ENCODE data around the gene VAMP5.

VAMP5 gene

DNA sequence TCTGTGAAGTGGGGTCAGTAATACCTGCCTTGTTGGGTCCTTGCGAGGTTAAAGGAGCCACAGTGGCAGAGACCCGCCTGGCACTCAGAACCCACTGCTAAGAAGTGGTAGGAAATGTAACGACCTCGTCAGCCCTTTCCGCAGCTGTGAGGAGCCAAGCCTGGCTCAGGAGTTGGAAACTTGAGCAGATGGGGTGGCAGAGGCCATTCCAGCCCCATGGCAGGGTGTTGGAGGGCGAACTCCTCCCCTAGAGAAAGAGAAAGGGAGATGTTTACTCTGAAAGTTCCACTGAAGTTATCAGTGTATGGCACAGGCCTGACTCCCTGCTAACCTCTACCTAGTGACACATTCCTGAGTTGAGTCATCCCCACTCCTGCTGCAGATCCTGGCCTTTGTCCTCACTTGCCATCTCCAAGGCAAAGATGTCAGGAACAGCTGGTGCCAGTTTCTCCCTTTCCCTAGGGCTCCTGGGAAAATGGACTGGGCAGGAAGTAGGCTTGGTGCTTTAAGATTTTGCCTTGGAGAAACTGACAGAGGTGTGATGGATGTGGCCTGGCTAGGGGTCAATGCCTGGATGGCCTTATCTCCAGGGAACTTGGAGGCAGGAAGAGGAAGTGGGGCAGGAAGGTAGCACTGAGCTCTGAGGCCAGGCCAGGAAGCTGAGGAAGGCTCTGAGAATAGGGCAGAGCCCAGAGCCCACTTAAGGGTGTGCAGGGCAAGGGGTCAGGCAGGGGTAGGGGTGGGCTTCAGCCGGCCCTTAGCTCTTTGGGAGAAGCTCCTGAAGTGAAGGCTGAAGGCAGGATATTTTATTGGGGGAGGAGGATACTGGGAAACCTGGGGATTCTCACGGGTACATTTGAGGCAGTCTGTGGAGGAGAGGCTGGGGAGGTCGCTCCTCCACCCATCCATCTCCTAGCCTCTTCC, 888 bp downstream of the VAMP5 start:
- peak; percentile 92 for DNase-seq

GRCh38 chr2:85585781-85586105, 1.5 kb downstream of the VAMP5 start:
- DNase-seq: peak; percentile 32

DNA sequence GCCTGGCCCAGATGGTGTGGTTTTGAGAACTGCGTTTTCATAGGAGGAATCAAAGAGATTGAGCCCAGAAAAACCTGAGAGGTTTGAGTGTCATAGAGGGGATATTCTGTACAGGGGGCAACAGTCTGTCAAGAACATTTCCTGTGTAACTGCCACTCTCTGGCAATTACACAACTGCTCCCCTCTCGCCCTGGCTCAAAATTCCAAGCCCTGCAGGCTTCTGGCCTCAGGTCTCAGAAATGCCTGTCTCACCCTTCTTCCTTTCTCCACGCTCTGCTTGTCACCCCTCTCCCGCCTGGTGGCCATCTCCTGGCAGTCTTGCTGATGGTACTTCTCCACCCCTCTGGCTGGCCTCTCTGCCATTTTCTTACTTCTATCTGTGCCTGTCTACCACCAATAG, 4.0 kb downstream of the VAMP5 start:
- DNase-seq: no peak

DNA sequence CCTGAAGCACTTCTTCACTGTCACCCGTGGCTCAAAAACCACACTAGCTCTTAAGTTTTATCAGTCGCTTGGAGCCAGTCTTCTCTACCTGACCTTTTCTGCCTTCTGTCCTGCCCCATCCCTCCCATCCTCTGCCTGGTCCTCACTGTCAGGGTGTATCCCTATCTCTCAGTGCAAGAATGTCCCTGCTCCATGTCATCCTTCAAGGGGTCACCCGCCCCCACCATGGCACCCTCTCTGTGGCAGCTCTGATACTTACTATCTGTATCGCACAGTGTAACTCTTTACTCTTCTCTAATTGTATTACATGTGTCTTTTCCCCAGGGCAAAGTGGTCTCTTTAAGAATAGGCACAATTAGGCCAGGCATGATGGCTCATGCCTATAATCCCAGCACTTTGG, 4.4 kb downstream of the VAMP5 start:
- DNase-seq: no peak

- DNase-seq: no peak
Observed at GRCh38 chr2:85589181-85589580, 5.0 kb downstream of the VAMP5 start.

GRCh38 chr2:85589982-85590791, 6.0 kb downstream of the VAMP5 start:
- peak; percentile 97 for DNase-seq

GRCh38 chr2:85590950-85591349, 6.7 kb downstream of the VAMP5 start:
- DNase-seq: peak; percentile 46

DNA sequence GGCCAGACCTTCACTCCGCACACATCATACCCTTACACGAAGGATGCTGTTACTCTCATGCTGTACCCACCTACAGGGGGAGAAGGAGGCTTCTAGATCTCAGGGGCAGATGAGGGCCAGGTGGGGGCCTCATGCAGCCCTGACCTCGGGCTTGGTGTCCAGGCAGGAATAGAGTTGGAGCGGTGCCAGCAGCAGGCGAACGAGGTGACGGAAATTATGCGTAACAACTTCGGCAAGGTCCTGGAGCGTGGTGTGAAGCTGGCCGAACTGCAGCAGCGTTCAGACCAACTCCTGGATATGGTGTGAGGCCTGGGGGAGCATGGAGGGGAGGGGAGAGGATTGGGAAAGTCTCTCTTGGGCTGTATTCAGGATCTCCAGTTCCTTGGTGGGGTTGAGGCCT, 7.3 kb downstream of the VAMP5 start:
- DNase-seq: no peak

DNA sequence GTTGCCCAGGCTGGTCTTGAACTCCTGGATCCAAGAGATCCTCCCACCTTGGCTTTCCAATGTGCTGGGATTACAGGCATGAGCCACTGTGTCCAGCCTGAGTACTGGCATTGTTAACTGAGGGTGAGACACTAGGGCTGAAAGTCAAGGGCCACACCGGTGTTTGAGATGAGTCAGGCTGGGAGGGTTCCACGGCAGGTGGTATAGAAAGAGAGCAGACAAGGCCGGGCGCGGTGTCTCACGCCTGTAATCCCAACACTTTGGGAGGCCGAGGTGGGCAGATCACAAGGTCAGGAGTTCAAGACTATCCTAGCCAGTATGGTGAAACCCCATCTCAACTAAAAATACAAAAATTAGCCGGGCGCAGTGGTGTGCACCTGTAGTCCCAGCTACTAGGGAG, 8.1 kb downstream of the VAMP5 start:
- peak; percentile 87 for DNase-seq

DNA sequence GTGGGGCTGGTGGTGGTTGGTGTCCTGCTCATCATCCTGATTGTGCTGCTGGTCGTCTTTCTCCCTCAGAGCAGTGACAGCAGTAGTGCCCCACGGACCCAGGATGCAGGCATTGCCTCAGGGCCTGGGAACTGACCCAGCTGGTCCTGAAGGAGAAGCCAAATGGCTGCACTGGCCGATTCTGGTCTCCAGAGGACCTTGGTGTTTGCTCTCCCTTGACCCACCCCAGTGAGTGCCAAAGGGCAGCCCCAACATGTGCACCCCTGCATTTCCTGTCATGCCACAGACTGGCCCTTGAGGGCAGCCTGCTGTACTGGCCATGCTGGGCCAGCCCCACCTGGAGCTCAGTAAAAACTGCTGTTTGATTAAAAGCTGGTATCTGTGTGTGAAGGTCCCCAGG, 8.8 kb downstream of the VAMP5 start:
- peak; percentile 42 for DNase-seq

DNA sequence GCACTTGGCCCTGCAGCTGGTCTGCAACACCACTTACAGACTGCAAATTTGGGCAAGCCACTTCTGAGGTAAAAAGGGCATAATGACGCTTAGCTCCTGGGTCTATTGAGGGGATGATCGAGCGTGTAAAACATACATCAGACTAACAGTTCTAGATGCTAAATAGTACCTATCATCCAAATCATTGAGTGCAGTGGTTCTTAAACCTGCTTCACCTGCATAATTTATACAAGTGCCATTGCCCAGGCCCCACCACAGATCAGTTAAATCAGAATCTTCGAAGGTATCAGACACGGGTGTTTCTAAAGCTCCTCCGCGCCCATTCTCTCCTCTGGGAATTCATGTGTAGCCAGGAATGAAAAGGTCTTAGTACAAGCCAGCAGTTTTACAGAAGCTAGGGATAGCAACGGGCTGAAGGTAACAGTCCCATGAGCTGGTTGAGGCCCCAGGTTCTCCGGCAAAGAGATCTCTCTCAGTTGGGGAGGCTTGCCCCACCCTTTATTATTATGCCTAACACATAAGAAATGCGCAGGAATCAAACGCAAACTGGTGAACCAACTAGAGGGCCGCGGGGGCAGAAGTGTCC, 10.6 kb downstream of the VAMP5 start:
- no peak for DNase-seq

- peak; percentile 100 for DNase-seq
Observed at GRCh38 chr2:85595301-85596025, 11.2 kb downstream of the VAMP5 start, which contains the start of gene RNF181. RNF181 (plus strand) TSS chr2:85595745; CDS start chr2:85595764, 19 bp downstream.

- no peak for DNase-seq
Observed at GRCh38 chr2:85596026-85596333, 11.7 kb downstream of the VAMP5 start.

DNA sequence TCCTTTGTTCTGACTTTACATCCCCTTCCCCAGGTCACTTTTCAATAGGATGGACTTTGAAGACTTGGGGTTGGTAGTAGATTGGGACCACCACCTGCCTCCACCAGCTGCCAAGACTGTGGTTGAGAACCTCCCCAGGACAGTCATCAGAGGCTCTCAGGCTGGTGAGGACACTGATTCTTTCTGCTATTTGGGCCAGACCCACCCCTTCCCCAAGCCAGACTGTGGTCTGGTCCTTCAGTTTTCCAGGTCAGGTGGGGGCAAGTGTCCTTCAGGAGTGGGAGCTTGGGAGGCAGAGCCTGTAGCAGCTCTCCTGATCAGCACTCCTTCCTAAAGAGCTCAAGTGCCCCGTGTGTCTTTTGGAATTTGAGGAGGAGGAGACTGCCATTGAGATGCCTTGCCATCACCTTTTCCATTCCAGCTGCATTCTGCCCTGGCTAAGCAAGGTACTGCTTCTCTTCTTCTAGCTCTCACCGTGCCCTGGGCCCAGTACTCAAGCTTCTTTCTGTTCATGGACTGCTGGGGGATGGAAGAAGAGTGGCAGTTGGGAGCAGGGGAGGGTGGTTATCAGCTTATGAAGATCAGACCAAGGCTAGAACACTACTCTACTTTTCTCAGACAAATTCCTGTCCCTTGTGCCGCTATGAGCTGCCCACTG, 12.4 kb downstream of the VAMP5 start:
- no peak for DNase-seq

DNA sequence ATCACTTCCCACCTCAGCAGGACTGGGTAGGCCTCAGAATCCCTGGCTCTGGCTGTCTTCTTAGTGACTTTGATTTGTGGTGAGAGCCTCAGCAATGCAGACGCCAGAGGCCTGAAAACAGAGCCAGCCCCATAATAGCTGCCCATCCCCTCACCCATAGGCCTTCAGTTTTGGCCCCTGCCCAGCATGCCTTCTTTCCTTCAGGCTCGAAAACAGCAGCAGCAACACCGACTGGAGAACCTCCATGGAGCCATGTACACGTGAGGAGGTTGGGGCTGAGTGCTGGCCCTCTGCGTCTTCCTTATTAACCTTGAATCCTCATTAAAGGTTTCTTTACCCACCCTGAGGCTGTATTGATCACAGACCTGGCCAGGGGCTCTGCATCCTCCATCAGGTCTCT, 13.0 kb downstream of the VAMP5 start:
- DNase-seq: no peak

DNA sequence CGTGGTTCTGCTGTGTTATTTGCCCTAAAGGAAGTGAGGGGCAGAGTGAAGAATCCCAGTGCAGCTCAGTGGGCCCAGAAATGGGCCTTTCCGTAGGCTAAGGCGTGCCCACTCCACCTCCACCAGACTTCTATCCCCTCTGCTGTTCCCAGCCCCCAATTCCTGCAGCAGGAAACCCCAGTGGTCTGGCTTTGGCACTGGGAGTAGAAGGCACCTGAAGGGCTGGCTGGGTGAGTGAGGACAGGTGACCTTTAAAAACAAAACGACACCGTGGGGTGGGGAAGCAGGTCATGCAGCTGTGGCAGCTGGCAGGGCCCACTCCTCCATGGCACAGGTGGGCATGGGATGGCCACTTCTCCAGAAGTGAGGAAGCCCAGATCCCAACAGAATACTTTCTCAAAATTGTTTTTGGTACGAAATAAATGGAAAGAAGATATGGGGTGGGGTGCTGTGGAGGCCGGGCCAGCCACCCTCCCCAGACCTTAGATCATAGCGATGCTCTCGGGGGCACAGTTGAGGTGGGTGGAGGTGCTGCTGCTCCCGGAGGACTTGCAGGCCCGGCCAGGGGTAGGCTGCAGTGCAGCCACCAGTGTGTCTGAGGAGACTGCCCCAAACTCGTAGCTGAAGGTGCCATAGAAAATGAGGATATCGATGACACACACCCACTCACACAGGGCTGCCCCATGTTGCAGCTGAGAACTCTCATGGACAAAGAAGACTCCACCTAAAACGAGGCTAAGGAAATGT, 14.5 kb downstream of the VAMP5 start:
- no peak for DNase-seq

GRCh38 chr2:85599468-85600234, 15.4 kb downstream of the VAMP5 start:
- no peak for DNase-seq

DNA sequence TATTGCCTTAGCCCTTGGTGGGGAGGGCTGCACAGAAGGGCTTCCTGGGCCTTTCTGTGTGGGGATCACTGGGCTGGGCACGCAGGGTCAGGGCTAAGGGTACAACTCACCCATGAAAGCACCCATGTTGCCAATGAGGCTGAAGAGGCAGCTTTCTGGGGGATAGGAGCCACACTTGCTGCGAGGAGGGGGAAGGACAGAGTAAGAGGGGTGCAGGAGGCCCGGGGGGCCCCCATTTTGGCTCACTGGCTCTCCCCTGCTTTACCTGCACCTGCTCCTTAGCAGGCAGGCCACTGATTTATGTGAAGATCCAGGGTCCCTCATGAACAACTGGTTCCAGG, 16.0 kb downstream of the VAMP5 start:
- DNase-seq: no peak

DNA sequence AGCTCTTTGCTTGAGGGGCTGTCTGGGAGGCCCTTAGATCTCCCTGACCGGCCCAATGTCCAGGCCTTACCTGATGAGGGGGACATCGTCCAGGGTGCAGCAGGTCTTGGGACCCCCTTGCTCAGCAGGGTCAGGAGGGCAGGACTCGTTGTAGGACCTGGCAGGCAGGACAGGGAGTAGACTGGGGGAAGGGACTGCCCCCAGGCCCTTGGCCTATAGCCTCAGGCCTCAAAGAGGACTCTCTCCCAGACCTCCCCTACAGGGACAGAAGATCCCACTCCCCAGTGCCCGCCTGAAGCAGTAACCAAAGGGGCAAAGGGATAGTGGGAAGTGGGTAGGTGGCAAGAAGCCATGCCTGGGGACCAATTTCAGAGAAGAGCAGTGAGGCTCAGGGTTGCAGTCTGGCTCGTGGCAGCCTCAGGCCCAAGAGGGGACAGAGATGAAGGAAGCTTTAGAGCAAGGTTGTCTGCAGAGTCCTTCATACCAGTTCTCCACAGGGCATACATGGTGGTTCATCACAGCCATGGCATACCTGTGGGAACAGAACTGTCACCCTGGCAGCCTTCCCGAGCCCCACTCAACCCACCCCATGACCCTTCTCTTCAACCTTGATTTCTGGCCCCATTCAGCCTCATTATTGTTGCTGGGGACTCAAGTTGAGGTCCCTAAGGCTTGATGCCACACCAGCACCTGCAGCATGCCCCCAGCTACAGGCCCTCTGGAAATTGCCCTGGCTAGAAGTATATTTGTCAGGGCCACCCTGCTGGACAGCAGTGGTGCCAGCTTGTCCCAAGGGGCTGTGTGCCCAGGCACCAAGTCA, 16.9 kb downstream of the VAMP5 start:
- DNase-seq: no peak

DNA sequence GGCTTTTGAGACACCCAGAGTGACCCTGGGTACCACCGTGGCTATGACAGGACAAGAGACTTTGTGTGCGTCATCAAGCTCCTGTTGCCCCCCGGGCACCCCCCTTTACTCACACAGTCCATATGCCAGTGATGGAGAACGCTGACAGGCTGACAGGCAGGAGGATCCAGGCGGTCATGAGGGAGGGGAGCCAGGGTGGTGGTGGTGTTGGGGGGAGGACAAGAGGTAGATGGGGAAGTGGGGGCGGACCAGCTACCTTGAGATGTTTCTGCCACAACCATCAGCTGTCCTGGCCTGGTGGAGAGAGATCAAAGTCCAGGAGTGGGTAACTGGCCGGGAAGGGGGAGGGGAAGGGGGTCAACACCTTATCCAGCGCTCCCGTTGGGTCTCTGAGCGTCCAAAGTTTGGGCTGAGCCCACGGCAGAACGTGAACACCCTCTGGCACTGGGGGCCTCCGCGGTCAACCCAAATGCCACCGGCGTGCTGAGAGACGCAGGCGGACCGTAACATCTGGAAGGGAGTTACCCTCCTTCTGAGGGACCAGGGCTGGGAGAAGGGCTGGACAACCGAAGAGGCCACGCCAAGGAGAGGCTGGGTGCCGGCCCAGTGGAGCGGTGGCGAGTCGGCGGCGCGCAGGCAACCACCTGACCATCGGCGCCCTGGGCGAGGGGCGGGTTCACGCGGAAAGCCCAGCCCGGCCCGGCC, 17.7 kb downstream of the VAMP5 start:
- DNase-seq: peak; percentile 82

Data from DMS53 (cell line).